HG03135 (cell line): ENCODE measurements around the gene GPBP1.
"Not testable (repeated sequence)": the region's sequence is repeated elsewhere in the genome, so short reads cannot be mapped to it uniquely, and the experiment has no call there.

Experiments used
- ATAC-seq: cut with Tn5 transposase; IDR thresholded peaks from one replicate; pipeline ENCODE4 v1.9.1; 2021; ENCODE audit warnings: mild to moderate bottlenecking, moderate library complexity; ENCODE audit not compliant: unreplicated experiment

Gene GPBP1, protein sequence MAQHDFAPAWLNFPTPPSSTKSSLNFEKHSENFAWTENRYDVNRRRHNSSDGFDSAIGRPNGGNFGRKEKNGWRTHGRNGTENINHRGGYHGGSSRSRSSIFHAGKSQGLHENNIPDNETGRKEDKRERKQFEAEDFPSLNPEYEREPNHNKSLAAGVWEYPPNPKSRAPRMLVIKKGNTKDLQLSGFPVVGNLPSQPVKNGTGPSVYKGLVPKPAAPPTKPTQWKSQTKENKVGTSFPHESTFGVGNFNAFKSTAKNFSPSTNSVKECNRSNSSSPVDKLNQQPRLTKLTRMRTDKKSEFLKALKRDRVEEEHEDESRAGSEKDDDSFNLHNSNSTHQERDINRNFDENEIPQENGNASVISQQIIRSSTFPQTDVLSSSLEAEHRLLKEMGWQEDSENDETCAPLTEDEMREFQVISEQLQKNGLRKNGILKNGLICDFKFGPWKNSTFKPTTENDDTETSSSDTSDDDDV

DNA sequence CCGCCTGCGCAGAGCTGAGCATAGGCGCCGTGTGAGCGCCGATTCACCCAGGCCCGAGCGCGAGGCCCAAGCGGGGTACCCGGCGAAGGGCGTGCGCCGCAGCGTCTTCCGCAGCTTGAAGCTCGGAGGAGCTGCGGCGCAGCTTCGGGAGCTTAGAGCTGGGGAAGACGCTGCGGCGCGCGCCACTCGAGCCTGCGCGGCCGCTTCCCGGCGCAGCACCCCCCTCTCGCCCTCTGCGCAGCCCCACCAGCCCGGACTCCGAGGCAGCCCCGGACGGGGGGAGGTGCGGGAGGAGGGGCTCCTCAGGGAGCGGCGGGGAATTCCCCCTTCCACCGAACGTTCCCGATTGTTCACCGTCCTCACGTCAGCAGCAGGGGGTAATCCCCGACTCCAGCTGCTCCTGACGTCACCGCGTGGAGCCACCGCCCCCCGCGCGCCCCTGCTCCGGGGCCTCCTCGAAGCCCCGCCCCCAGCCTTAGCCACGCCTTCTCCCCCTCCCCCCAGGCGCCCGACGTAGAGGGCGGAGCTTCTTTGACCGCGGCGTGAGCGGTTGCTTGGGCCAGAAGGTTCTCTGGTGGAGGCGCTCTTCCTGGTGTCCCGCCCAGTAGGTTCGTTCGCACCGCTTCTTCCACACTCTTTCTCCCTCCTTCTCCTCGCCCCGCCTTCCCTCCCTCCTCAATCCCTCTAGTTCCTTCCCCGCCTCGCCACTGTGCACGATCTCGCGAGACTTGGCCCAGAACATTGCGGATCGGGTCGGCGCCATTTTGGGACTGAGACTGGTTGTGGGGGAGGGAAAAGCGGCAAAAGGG lies at the start of gene GPBP1:
Gene GPBP1, plus strand, starts transcription at position 741 of the 809 bp plus-strand sequence. CDS start 40,072 bp downstream, outside the sequence.
- ATAC-seq: peak; percentile 63

DNA sequence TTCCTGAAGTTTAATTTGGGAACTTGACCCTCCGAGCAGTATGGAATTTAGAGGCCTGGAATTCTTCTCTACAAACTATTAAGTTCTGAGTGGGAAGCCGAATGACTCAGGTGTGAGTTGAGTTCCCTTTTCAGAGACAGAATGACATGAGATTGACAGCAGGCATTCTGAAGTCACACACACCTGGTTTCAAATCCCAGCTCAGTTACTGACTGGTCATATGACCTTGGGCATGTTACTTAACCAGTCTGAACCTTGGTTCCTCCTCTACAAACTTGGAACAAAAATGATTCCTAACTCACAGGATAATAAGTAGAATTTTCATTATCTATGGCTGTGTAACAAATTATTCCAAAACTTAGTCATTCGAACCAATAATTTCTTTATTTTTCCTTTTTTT lies 45.5 kb upstream of the GPBP1 start:
- ATAC-seq: no peak

DNA sequence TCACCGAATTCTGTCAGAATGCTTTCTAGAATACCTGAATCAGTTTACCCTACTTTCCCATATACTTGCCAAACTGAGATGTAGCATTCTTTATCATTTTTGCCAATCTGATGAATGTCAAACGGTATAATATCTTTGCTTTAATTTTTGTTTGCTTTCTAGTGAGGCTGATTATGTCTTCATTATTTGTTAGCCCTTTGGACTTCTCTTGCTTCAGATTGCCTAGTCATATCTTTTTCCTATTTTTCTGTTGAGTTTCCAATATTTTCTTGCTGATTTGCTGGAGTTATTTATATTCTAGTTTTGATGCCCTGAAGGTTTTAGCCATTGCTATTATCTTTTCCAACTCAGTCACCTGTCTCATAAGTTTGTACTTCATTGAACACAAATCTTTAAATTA lies 40.3 kb upstream of the GPBP1 start:
- no peak for ATAC-seq

DNA sequence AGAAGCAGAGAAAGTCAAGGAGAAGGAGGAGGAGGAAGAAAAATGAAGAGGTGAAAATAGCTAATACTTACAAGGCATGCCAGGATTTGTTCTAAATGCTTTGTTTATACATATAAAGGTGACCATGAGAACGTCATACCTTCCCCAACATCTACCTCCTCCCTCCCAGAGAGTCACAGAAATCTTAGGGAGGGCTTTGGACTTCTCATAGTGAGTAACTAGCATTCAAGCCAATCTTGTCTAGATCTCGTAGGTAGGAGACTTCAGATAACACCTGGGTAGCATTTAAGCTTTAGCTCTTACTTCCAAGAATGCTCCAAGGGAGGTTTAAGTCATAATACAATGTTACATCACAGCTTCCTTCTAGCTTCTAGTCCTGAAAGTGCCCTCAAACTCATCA lies 36.5 kb upstream of the GPBP1 start:
- ATAC-seq: no peak

DNA sequence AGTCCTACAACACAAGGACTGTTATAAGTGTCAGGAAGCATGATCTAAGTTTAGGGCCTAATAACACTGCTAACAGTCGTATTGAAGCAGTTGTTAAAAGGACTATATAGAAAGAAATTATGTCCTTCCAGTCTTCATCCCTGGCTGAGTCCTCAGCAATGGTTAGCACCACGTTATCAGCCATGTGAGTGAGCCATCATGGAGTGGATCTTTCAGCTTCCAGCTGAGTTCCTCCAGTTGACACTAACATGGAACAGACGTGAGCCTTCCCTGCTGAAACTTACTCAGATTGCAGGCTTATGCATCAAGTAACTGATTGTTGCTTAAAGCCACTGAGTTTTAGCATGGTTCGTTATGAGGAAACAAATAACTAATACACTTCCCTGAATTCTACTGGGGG lies 21.5 kb upstream of the GPBP1 start:
- ATAC-seq: no peak

DNA sequence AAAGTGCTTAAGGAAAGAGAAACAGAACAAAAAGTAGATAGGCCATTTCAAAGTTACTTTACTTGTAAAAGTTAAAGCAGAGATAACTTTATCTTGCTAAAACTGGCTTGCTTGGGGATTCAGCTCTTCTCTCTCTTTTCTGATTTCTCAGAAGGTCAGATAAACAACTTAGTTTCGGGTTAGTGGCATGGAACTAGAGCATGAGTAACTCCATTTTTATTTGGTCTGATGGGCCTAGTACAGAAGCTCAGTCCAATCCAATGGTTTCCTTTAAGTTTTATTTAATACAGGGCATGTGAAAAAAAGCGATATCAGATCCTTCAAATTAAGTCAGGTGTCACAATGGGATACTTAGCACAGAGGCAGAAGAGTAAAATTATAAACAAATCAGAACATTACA lies 18.8 kb upstream of the GPBP1 start:
- ATAC-seq: no peak

DNA sequence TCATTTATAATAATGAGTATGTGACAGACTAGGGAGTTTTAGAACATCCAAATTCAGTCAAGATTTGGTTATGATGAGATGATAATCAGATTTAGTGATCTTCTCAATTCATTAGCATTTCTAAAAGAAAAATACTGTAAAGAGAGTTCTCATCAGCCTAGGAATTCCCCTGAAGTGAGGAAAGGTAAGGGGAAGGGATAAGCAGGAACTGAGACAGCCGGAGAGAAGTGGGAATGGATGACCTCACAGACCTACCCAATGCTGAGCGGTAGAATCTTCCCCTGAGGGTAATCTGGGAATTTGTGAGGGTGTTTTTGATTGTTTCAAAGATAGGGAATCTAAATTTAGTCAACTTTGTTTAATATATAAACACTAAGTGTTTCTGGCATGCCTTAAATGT lies 16.7 kb upstream of the GPBP1 start:
- no peak for ATAC-seq

DNA sequence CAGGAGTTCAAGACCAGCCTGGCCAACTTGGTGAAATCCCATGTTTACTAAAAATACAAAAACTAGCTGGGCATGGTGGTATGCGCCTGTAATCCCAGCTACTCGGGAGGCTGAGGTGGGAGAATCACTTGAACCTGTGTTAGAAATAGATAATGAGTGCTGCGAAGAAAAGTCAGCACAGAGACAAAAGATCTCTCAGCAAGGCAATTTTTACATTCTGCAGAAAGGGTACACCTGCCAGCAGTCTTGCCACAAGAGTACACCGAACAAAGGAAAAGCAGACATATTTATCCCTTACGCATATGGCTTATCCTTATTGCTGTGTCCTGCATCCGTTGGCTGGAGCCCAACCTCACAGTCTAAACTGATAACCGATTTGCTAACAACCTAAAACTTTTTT lies 16.2 kb upstream of the GPBP1 start:
- no peak for ATAC-seq

DNA sequence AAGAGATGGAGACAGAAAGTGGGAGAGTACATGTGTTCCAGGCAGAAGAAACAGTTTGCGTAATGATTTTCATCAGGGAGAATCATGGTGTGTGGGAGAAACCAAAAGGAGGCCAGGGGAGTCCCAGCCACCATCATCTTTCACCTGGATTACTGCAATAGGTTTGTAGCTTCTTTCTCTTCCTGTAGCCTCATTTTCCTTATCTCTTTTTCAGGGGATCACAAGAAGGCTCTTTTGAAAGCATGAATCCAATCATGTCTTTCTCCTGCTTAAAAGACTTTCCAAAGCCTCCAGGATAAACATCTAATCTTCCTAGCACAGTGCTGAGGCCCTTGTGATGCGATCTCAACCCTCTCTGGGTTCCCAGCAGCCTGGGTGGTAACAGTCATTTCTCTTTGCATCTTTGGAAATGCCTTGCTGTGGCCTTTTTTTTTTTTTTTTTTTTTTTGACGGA lies 10.3 kb upstream of the GPBP1 start:
- no peak for ATAC-seq

DNA sequence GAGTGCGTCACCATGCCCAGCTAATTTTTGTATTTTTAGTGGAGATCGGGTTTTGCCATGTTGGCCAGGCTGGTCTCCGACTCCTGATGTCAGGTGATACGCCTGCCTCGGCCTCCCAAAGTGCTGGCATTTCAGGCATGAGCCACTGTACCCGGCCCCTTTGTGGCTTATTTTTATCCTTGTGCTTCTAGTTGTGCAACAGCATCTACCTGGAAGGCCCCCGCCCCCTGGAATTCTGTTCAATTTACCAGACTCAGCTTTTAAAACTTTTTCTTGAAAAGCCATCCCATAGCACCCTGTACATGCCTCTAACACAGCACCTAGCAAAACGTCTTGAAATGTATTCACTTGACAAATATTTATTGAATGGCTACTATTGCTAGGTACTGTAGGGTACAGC lies 9.7 kb upstream of the GPBP1 start:
- ATAC-seq: no peak

DNA sequence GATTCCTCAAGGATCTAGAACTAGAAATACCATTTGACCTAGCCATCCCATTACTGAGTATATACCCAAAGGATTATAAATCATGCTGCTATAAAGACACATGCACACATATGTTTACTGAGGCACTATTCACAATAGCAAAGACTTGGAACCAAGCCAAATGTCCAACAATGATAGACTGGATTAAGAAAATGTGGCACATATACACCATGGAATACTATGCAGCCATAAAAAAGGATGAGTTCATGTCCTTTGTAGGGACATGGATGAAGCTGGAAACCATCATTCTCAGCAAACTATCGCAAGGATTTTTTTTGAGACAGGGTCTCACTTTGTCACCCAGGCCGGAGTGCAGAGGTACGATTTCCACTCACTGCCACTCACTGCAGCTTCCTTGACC lies 8.7 kb upstream of the GPBP1 start:
- ATAC-seq: not testable (repeated sequence)

DNA sequence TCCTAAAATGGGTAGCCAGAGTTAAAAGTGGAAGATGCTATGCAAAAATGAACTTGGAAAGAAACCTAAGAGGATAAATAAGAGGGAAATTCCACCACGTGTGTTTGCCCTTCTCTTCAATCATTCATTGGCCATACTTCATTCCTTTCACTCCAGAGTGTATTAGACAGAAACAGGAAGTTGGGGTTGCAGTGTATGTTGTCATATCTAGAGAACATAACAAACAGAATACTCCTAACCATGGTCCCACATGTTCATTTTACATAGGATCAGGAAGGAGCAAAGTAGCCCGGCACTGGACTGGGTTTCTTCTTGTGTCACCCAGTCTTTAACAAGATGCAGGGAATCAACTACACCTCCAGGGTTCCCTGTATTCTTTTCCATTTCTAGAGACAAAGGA lies 7.6 kb upstream of the GPBP1 start:
- ATAC-seq: no peak

DNA sequence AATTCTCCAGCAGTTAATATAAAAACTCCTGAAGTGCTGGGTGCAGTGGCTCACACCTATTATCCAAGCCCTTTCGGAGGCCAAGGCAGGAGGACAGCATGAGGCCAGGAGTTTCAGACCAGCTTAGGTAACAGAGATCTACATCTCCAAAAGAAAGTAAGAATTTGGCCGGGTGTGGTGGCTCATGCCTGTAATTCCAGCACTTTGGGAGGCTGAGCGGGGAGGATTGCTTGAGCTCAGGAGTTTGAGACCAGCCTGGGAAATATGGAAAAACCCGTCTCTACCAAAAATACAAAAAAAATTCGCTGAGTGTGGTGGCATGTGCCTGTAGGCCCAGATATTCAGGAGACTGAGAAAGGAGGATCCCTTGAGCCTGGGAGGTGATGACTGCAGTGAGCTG lies 6.7 kb upstream of the GPBP1 start:
- ATAC-seq: no peak

DNA sequence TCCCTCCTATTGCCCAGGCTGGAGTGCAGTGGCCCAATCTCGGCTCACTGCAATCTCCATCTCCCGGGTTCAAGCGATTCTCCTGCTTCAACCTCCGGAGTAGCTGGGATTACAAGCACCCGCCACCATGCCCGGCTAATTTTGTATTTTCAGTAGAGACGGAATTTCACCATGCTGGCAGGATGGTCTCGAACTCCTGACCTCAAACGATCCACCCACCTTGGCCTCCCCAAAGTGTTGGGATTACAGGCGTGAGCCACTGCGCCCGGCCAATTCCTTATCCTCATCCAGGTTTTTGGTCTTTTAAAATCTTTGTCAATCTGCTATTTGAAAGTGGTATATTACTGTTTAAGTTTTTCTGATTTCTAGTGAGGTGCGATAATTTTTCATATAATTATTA lies 3.7 kb upstream of the GPBP1 start:
- ATAC-seq: not testable (repeated sequence)

DNA sequence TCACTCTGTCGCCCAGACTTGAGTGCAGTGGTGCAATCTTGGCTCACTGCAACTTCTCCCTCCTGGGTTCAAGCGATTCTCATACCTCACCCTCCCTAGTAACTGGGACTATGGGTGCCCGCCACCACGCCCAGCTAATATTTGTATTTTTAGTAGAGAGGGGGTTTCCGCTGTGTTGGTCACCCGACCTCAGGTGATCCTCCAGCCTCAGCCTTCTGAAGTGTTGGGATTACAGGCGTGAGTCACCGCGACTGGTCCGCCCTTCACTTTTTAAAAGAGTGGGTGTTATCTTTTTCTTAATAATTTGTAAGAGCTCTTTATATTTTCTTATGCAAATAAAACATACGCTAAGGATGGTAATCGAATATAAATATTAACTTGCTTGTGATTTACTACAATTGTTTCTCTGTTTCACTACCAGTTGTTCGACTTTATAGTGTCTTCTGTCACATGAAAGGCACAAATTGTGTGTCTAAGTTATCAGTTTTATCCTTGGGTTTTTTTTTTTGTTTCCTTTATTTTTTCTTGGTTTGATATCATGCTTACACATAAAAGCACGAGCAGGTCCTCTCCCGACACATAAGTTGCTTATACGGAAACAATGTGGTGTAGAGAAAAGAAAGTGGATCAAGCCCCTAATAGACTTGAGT lies 1.9 kb upstream of the GPBP1 start:
- ATAC-seq: no peak

DNA sequence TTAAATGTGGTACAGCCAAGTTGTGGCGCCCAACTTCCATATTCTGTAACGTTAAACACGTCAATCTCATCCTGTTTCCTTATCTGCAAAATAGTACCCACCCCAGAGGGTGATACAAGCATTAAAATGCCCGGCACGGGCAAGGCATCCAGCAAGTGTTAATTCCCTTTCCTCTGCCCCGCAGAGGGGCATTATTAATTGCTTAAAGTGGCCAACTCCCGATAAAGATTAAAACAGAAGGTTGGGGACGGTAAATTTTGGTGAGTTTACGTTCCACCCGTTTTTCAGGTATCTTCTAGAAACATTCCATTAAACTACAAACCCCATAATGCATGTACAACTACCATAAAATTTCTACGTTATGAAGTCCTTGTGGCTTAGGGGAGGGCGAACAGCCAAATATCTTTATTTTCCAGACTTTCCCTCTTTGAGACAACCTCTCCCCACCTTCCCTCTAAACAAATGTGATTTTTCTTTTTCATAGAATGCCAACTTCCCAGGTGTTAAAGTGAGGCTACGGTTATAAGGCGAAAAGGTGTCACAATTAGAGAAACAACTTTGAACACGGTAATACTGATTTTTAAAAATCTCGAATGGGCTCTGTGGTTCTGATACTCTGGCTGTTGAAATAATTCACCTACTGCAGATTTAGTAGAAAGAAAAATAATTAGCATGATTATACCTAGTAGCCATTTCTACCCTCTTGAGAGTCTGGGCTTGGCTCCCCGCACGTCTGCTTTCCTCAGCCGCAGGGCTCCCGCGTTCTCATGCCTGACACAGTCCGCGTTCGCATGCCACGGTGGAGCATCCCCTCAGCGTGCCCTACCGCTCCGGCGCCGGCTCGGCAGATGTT lies 1.2 kb upstream of the GPBP1 start:
- no peak for ATAC-seq

DNA sequence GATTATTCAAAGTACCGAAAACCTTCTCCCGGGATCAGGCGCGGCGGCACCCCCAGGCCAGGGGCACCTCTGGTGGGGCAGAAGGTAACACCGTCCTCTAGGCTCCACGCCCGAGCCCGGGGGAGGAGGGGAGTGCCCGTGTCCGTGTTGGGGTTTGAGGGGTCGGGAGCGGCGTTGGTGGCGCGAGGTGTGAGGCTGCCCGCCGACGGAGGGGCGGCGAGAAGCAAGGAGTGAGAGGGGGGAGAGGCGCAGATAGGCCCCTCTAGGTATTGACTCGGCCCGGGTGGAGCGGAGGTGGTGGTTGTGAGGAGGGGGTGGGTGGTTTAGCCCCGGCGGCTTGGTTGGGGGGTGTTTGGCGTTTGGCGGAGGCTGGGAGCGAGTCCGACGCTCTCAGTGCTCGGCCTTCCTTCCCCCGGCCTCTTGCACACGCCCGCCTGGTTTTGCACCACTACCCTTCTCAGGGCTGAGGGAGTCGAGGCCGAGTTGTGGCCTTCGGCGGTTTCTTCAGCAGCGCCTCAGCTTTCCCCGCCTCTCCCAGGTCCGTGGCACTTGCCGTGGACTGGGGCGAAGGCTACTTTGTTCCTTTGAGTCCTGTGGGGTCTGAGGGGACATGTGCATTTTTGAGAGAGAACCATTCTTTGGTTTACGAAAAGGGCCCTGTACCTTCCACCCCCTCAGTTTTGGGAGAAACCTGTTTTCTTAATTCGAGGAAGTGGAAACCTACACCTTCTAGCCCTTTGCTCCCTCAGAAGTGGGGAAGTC lies 450 bp downstream of the GPBP1 start:
- peak; percentile 9 for ATAC-seq

DNA sequence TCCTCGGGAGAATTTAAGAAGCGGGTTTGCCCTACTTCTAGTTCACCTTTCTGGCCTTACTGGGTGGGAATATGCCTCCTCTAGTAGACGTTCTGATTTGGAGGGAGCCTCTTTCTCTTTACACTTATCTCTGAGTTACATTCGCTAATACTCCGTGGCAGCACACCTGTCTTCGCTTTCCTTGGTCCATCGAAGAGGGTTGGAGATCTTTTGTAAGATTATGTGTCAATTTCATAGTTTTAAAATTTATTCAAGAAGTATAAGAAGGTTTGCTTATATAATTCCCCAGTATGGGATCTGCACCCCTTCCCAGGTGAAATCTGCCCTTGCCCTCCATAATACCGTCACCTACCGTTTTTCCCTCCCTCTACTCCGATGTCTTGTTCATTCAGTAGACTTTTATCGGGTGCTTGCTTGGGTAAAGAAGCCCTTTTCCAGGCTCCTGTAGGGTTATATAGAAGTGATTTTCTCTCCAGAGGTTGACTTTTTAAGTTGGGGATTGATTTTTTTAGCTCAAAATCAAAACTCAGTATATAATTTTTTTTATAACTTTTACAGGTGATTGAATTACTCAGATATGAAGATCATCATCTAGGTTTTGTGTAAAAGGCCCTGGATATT lies 1.1 kb downstream of the GPBP1 start:
- no peak for ATAC-seq

DNA sequence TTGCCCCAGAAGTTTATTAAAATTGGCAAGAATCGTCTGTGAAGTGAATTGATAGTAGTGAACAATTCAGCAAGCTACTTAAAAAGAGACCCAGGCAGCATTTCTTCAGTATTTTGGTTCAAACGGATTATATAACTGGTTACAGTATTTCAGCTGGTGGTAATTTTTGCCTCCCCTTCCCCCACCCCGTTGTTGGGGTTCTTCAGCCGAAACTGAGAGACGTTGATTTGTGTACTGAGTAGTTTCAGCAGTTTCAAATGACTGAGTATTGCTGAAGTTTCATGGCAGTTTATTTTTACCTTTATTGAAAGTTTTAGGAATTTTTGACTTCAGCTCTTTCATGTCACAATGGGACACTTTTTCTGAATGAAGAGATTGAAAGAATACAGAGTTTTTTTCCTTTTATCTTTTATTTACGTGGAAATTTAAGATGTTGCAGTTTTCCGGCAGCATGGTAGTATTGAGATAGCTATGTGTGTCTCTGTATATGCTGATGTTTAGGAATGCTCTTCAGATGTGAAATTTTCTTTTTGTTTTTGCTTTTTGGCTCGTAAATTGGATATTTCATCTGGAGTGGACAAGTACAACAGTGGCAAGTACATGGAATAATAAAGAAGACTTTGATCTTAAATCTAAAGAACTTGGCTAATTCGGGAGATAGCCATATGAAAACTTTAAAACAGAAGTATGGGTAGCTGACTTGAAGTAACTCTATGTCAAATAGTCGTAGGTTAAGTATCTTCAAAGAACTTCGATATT lies 1.9 kb downstream of the GPBP1 start:
- no peak for ATAC-seq
